SK-N-SH (cell line): Measurements from ENCODE around the gene RPS6KA2. TPM values are rescaled to one million over a fixed set of nuclear protein-coding genes. Genes with fewer than 3 reads are reported as not detected.

ENCODE experiments used
- CTCF ChIA-PET: fragments of 300-600, 350-600 bp; formaldehyde crosslinking; extraction: SDS; loops from one replicate; lab custom pipeline; 2021; lab: Yijun Ruan, JAX
- POLR2A ChIA-PET: fragments of 350-600 bp; sonication (Branson Sonifier 250); formaldehyde crosslinking; extraction: SDS; loops from one replicate; lab custom pipeline; 2020; ENCODE audit warnings: antibody characterized with exemption, inconsistent platforms; lab: Yijun Ruan, JAX
- DNase-seq: peaks from one replicate; pipeline ENCODE4 v3.0.0; 2012
- H2AFZ ChIP-seq: fragments of 200-600 bp; sonication (generic); 2 replicates; pipeline ENCODE4 v1.8.1; 2016; ENCODE audit warnings: antibody characterized with exemption, mild to moderate bottlenecking, low read depth
- H3F3A ChIP-seq: fragments of 200-600 bp; sonication (generic); replicated peaks from 2 replicates; pipeline ENCODE3; 2016; ENCODE audit warnings: antibody characterized with exemption, mild to moderate bottlenecking; ENCODE audit not compliant: insufficient read depth
- H3K27ac ChIP-seq, 2 experiments: fragments of 200-500 bp in 1 of 2; fragments of 200-600 bp in 1 of 2; sonication (Bioruptor generic) in 1 of 2; sonication (generic), shearing (Covaris generic) in 1 of 2; 2 replicates each; pipeline versions ENCODE4 v1.5.1 to v1.6.1; 2014 to 2016; ENCODE audit warnings: low read depth in 2 of 2, inconsistent platforms in 1 of 2, low read length in 1 of 2, mild to moderate bottlenecking in 1 of 2, mixed read lengths in 1 of 2
- H3K27me3 ChIP-seq: fragments of 200-600 bp; sonication (generic), shearing (Covaris generic); 2 replicates; pipeline ENCODE4 v1.6.1; 2016; ENCODE audit warnings: mixed run types; ENCODE audit not compliant: insufficient read depth
- H3K36me3 ChIP-seq, 2 experiments: fragments of 200-500 bp in 1 of 2; fragments of 200-600 bp in 1 of 2; sonication (Bioruptor generic) in 1 of 2; sonication (generic) in 1 of 2; replicated peaks in 1 of 2; 2 replicates each; pipeline versions ENCODE3 to v1.5.1; 2014 to 2016; ENCODE audit warnings: low read length in 1 of 2, mild to moderate bottlenecking in 1 of 2; ENCODE audit not compliant: insufficient read depth in 2 of 2, control insufficient read depth in 1 of 2
- H3K4me1 ChIP-seq, 2 experiments: fragments of 200-500 bp in 1 of 2; fragments of 200-600 bp in 1 of 2; sonication (Bioruptor generic) in 1 of 2; sonication (generic), shearing (Covaris generic) in 1 of 2; 2 replicates each; pipeline versions ENCODE4 v1.5.1 to v1.6.1; 2014 to 2016; ENCODE audit warnings: low read depth in 1 of 2, low read length in 1 of 2, mixed run types in 1 of 2; ENCODE audit not compliant: insufficient read depth in 2 of 2, control insufficient read depth in 1 of 2
- H3K4me2 ChIP-seq: fragments of 200-600 bp; sonication (generic), shearing (Covaris generic); 2 replicates; pipeline ENCODE4 v1.6.1; 2017; ENCODE audit warnings: mixed run types
- H3K4me3 ChIP-seq, 2 experiments: fragments of 200-500 bp in 1 of 2; fragments of 200-600 bp in 1 of 2; sonication (Bioruptor generic) in 1 of 2; sonication (generic), shearing (Covaris generic) in 1 of 2; 2 replicates each; pipeline versions ENCODE4 v1.5.1 to v1.8.1; 2014 to 2016; ENCODE audit warnings: low read depth in 2 of 2, inconsistent platforms in 1 of 2, low read length in 1 of 2, mild to moderate bottlenecking in 1 of 2, mixed read lengths in 1 of 2, moderate library complexity in 1 of 2
- H3K79me2 ChIP-seq: fragments of 200-600 bp; sonication (generic); 2 replicates; pipeline ENCODE4 v1.8.1; 2017; ENCODE audit warnings: mild to moderate bottlenecking; ENCODE audit not compliant: insufficient read depth
- H3K9ac ChIP-seq: fragments of 200-600 bp; sonication (generic); 2 replicates; pipeline ENCODE4 v1.6.1; 2017; ENCODE audit warnings: mixed run types
- H3K9me2 ChIP-seq: fragments of 200-600 bp; sonication (generic); 2 replicates; pipeline ENCODE4 v1.6.1; 2017; ENCODE audit warnings: mixed run types
- H3K9me3 ChIP-seq: fragments of 200-600 bp; sonication (generic); 2 replicates; pipeline ENCODE4 v1.6.1; 2017; ENCODE audit warnings: mixed run types, mild to moderate bottlenecking, moderate library complexity
- H4K20me1 ChIP-seq: fragments of 200-600 bp; sonication (generic); 2 replicates; pipeline ENCODE4 v1.6.1; 2017; ENCODE audit warnings: mild to moderate bottlenecking, mixed run types; ENCODE audit not compliant: insufficient read depth
- EP300 ChIP-seq, 2 experiments: IDR thresholded peaks; 2 replicates each; pipeline versions ENCODE4 v1.4.0 to v1.6.1; 2012; ENCODE audit warnings: borderline replicate concordance in 1 of 2, low read depth in 1 of 2, low read length in 1 of 2
- EZH2phosphoT487 ChIP-seq: fragments of 200-600 bp; sonication (generic); IDR thresholded peaks from 2 replicates; pipeline ENCODE4 v1.6.1; 2017; ENCODE audit warnings: low read depth, mixed run types, mild to moderate bottlenecking, antibody characterized with exemption, moderate library complexity, borderline replicate concordance
- FOSL2 ChIP-seq: IDR thresholded peaks from 2 replicates; pipeline ENCODE4 v1.4.0; 2012; ENCODE audit warnings: low read depth, mild to moderate bottlenecking, moderate library complexity, borderline replicate concordance
- GATA2 ChIP-seq: sonication (generic); formaldehyde crosslinking; IDR thresholded peaks from 2 replicates; pipeline ENCODE4 v1.5.0; 2020; ENCODE audit warnings: mild to moderate bottlenecking, missing genetic modification reagents
- IRF3 ChIP-seq: fragments of 150-350 bp; IDR thresholded peaks from 2 replicates; pipeline ENCODE4 v1.6.1; 2016; ENCODE audit warnings: mild to moderate bottlenecking, low read depth, low read length
- JUND ChIP-seq: IDR thresholded peaks from 2 replicates; pipeline ENCODE4 v1.4.0; 2012
- MAX ChIP-seq: IDR thresholded peaks from 2 replicates; pipeline ENCODE4 v1.4.0; 2012; ENCODE audit warnings: low read depth
- MXI1 ChIP-seq: IDR thresholded peaks from 2 replicates; pipeline ENCODE4 v1.6.1; 2012; ENCODE audit warnings: mild to moderate bottlenecking, low read depth, low read length, improper control_type of control experiment
- NFIC ChIP-seq: IDR thresholded peaks from 2 replicates; pipeline ENCODE4 v1.4.0; 2012; ENCODE audit warnings: borderline replicate concordance
- NRF1 ChIP-seq: IDR thresholded peaks from 2 replicates; pipeline ENCODE4 v1.6.1; 2012; ENCODE audit warnings: low read depth, mild to moderate bottlenecking, low read length
- POLR2AphosphoS5 ChIP-seq: IDR thresholded peaks from 2 replicates; pipeline ENCODE4 v1.6.1; 2012; ENCODE audit warnings: low read depth, low read length
- REST ChIP-seq: IDR thresholded peaks from 2 replicates; pipeline ENCODE4 v1.6.1; 2012; ENCODE audit warnings: mild to moderate bottlenecking, low read depth, low read length, moderate library complexity
- RXRA ChIP-seq: IDR thresholded peaks from 2 replicates; pipeline ENCODE4 v1.4.0; 2012; ENCODE audit warnings: low read depth, mild to moderate bottlenecking, borderline replicate concordance
- SIN3A ChIP-seq: IDR thresholded peaks from 2 replicates; pipeline ENCODE4 v1.6.1; 2012; ENCODE audit warnings: low read depth, mild to moderate bottlenecking, low read length, moderate library complexity, borderline replicate concordance
- TCF12 ChIP-seq: IDR thresholded peaks from 2 replicates; pipeline ENCODE4 v1.4.0; 2012
- TEAD4 ChIP-seq: IDR thresholded peaks from 2 replicates; pipeline ENCODE4 v1.4.0; 2012; ENCODE audit warnings: mild to moderate bottlenecking, borderline replicate concordance; ENCODE audit not compliant: insufficient read depth
- USF2 ChIP-seq: fragments of 150-350 bp; IDR thresholded peaks from 2 replicates; pipeline ENCODE4 v1.6.1; 2017; ENCODE audit warnings: antibody characterized with exemption, low read length, low read depth, borderline replicate concordance
- WGBS: methylation state at CpG from one replicate; pipeline ENCODE4 v1.1.6; 2017; ENCODE audit warnings: low lambda C conversion rate; 5-methylcytosine and 5-hydroxymethylcytosine counted together
- polyA plus RNA-seq, 3 experiments: library from polyadenylated mRNA; depleted of rRNA; stranded (reverse); fragments of >200 nt; gene quantifications; 2 replicates each; pipeline ENCODE4 v1.2.3, GENCODE V29; 2012
- TF ChIP-seq, protein P1 (sequence below): IDR thresholded peaks from 2 replicates; pipeline ENCODE4; 2012

RPS6KA2 gene
- polyA plus RNA-seq, 1 of the 3 experiments (the other 2 are of a cell fraction): 59.5 TPM

DNA sequence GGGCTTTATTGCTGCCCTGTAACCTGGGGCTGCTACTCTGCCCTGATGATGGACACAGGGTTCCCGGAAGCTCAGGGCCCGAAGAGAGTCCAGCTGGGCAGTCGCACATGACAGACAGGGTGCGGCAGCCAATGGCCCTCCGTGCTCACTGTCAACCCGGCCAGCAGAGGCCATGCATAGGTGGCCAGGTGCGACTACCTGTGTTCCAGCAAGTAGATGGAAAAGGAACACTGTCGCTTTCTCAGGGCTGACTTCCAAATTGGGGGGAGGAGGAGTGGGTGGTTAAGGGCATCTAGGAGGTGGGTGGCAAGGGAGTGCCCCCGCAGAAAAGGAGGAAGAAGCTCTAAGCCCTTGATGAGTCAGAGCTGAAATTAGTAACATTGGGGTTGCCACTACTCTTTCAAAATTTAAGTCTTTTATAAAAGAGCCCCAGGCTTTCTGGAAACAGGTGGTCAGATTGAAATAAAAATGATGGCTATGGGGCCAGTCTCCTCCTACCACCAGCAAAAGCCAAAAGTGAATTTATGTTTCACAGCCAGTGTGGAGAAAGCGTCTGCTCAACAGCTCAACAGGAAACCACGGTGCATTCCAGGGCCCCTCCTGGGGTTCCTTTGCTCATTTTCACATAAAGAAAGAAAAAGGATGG is 38.2 kb downstream of the RPS6KA2 start:
- CTCF ChIA-PET: interaction anchor here (0.9 to 1.1 kb wide), 3 partner anchors 11 to 98 kb away, joined by 3 to 4 read pairs (median 4); no protein-coding TSS in a partner anchor
- Histone ChIP-seq H3F3A (peaks cover 7% of the 10 kb centered on the region), H3K9ac (peak overlapping the region; percentile 33; the same call in 1 of the 2 replicates), H3K36me3 (peaks cover 0 to 13% of the 10 kb centered on the region in 2 experiments), H3K79me2 (peaks cover 86% of the 10 kb centered on the region), H3K4me1 (peaks cover 52 to 64% of the 10 kb centered on the region in 2 experiments), H3K9me2 (no peaks in the 10 kb centered on the region), H3K27me3 (no peaks in the 10 kb centered on the region), H3K27ac (peak overlapping the region; percentile 78 to 83)
- DNase-seq: no peak
- TF ChIP-seq NRF1 (no peak), SIN3A (no peak), FOSL2 (peak; percentile 3; the same call in 1 of the 2 replicates), IRF3 (no peak), MXI1 (no peak), NFIC (peak; percentile 59; the same call in 1 of the 2 replicates), TCF12 (peak; percentile 78), EZH2phosphoT487 (no peak), RXRA (peak; percentile 12; the same call in 1 of the 2 replicates), USF2 (no peak), MAX (no peak), GATA2 (CRISPR knock-in tag) (no peak), JUND (peak; percentile 31; the same call in 1 of the 2 replicates), REST (no peak), EP300 (IDR thresholded peaks at IDR 0.05; ENCODE audit: borderline replicate concordance in 1 of 2, low read depth in 1 of 2, low read length in 1 of 2) (peak in 1 of 2 experiments; percentile 62; a peak in 1 of 4 replicates), TEAD4 (peak; percentile 63), POLR2AphosphoS5 (peak; percentile 25; the same call in 1 of the 2 replicates)
- TF ChIP-seq, protein P1, sequence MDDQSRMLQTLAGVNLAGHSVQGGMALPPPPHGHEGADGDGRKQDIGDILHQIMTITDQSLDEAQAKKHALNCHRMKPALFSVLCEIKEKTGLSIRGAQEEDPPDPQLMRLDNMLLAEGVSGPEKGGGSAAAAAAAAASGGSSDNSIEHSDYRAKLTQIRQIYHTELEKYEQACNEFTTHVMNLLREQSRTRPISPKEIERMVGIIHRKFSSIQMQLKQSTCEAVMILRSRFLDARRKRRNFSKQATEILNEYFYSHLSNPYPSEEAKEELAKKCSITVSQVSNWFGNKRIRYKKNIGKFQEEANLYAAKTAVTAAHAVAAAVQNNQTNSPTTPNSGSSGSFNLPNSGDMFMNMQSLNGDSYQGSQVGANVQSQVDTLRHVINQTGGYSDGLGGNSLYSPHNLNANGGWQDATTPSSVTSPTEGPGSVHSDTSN: peak; percentile 57; the same call in 1 of the 2 replicates
- TF ChIP-seq, all 33 proteins: peak for 9
- H2AFZ ChIP-seq: no peak overlapping the region
- no peak overlapping the region for H3K4me3 ChIP-seq
- H3K4me2 ChIP-seq: peak overlapping the region; percentile 32
- no peaks in the 10 kb centered on the region for H3K9me3 ChIP-seq
- POLR2A ChIA-PET: no interaction called here
- WGBS: 50% methylated on average over 6 of the region's 11 CpGs
- H4K20me1 ChIP-seq: no peaks in the 10 kb centered on the region
